ENCODE measurements around the gene DNAI1.

The DNAI1 gene

GRCh38 chr9:34557426-34558321, 99.1 kb downstream of the DNAI1 start:
- H3K9ac ChIP-seq (ENCODE audit: low read depth, low read length, poor library complexity) = no peak overlapping the region
- no CpG with 5 or more reads among the region's 19 CpGs for WGBS, 2 donors (ENCODE audit: extremely low coverage in 2 of 2, insufficient read length in 2 of 2, insufficient replicate concordance in 1 of 2)
- no peak overlapping the region for H2BK15ac ChIP-seq (ENCODE audit: low read length)

GRCh38 chr9:34558364-34558763, 99.8 kb downstream of the DNAI1 start:
- Histone ChIP-seq H3K27ac (replicated peaks; ENCODE audit: low read length) (no peak overlapping the region), H2BK15ac (ENCODE audit: low read length) (no peak overlapping the region)
- WGBS, 2 donors (ENCODE audit: extremely low coverage in 2 of 2, insufficient read length in 2 of 2, insufficient replicate concordance in 1 of 2) = no CpG with 5 or more reads among the region's 9 CpGs

More at GRCh38 chr9:34557426-34558321, 99.1 kb downstream of the DNAI1 start:
- no peak overlapping the region for H4K8ac ChIP-seq (ENCODE audit: low read depth, low read length)
- H3K9me3 ChIP-seq (replicated peaks in 1 of 2; ENCODE audit: control insufficient read depth in 2 of 2, insufficient read depth in 1 of 2, low read depth in 1 of 2, low read length in 2 of 2) = peaks cover 3 to 7% of the 10 kb centered on the region in 2 donors
- H3K4me3 ChIP-seq (ENCODE audit: low read length in 2 of 2) = no peak overlapping the region
- no peak overlapping the region for H3K27ac ChIP-seq (replicated peaks; ENCODE audit: low read length)
- no peak overlapping the region for H2BK12ac ChIP-seq (ENCODE audit: low read length)
- peaks cover 34% of the 10 kb centered on the region in 2 donors for H3K4me1 ChIP-seq (ENCODE audit: control insufficient read depth in 2 of 2, insufficient read depth in 1 of 2, low read depth in 1 of 2, low read length in 2 of 2)
- no peak overlapping the region for H2AFZ ChIP-seq (ENCODE audit: low read length)
- H3K4ac ChIP-seq (ENCODE audit: low read length) = no peak overlapping the region
- H3K23ac ChIP-seq (ENCODE audit: low read depth, low read length, poor library complexity) = no peak overlapping the region
- no peak overlapping the region for H2BK120ac ChIP-seq (ENCODE audit: low read depth, low read length)
- H4K91ac ChIP-seq (ENCODE audit: low read depth, low read length, poor library complexity) = no peak overlapping the region
- H2BK5ac ChIP-seq (ENCODE audit: low read length) = no peak overlapping the region
- peaks cover 30 to 96% of the 10 kb centered on the region in 2 donors for H3K36me3 ChIP-seq (replicated peaks in 1 of 2; ENCODE audit: control insufficient read depth in 2 of 2, insufficient read depth in 2 of 2, low read length in 2 of 2)
- H2AK5ac ChIP-seq (ENCODE audit: low read depth, low read length) = no peak overlapping the region
- no peak overlapping the region for H3K4me2 ChIP-seq (ENCODE audit: insufficient read depth, low read length, poor library complexity, severe bottlenecking)
- no peaks in the 10 kb centered on the region for H3K27me3 ChIP-seq (ENCODE audit: control insufficient read depth in 3 of 3, insufficient read depth in 3 of 3, low read depth in 1 of 3, low read length in 3 of 3)
- no peak for DNase-seq (ENCODE audit: low spot score)
- H3K14ac ChIP-seq (ENCODE audit: low read length) = no peak overlapping the region
- H3K18ac ChIP-seq (ENCODE audit: low read length) = no peak overlapping the region
- H3K79me1 ChIP-seq (ENCODE audit: low read depth, low read length) = no peaks in the 10 kb centered on the region

DNA sequence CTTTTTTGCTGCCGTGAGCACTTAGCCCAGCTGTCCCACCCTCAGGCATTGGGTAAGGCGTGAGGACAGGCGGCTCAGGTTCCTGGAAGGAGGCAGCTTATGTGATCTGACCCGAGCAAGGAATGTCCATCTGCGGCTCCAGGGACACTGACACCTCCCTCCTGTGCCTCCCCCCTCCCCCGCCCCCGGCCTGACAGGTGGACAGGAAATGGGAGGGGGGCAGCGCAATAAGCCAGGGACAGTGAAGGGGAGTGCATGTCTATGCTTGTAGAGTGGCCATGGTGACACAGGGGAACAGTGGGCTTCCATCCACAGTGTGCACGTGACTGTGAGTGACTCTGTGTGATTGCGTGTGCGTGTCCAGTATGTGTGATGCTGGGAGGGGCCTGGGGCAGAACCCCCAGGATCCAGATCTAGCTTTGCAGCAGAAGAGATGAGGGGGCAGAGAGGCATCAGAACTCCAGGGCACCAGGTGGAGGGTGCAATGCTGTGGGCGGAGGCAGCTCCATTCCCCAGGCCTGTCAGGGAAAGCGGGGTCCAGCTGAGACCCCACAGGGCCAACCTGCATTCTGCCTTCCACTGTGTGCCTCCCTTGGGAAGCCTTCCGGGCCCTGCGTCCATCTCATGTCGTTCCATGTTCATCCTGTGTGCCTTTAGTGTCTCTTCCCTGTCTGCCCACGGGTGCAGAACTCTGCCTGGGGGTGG, 100.5 kb downstream of the DNAI1 start:
- Histone ChIP-seq H3K23ac (ENCODE audit: low read depth, low read length, poor library complexity) (no peak overlapping the region), H3K4me2 (ENCODE audit: insufficient read depth, low read length, poor library complexity, severe bottlenecking) (no peak overlapping the region), H2BK120ac (ENCODE audit: low read depth, low read length) (peak overlapping the region; percentile 88), H3K18ac (ENCODE audit: low read length) (peak overlapping the region; percentile 94), H3K4me3 (ENCODE audit: low read length in 2 of 2) (no peak overlapping the region), H4K91ac (ENCODE audit: low read depth, low read length, poor library complexity) (peak overlapping the region; percentile 38), H3K9me3 (replicated peaks in 1 of 2; ENCODE audit: control insufficient read depth in 2 of 2, insufficient read depth in 1 of 2, low read depth in 1 of 2, low read length in 2 of 2) (peaks cover 3 to 20% of the 10 kb centered on the region in 2 donors), H3K27me3 (ENCODE audit: control insufficient read depth in 3 of 3, insufficient read depth in 3 of 3, low read depth in 1 of 3, low read length in 3 of 3) (no peaks in the 10 kb centered on the region), H3K4me1 (ENCODE audit: control insufficient read depth in 2 of 2, insufficient read depth in 1 of 2, low read depth in 1 of 2, low read length in 2 of 2) (peaks cover 34% of the 10 kb centered on the region in 2 donors), H2AFZ (ENCODE audit: low read length) (no peak overlapping the region), H3K14ac (ENCODE audit: low read length) (no peak overlapping the region), H2AK5ac (ENCODE audit: low read depth, low read length) (peak overlapping the region; percentile 85), H3K79me1 (ENCODE audit: low read depth, low read length) (peaks cover 2% of the 10 kb centered on the region), H3K4ac (ENCODE audit: low read length) (no peak overlapping the region), H2BK5ac (ENCODE audit: low read length) (no peak overlapping the region), H3K27ac (replicated peaks; ENCODE audit: low read length) (no peak overlapping the region), H3K9ac (ENCODE audit: low read depth, low read length, poor library complexity) (peak overlapping the region; percentile 83), H3K36me3 (replicated peaks in 1 of 2; ENCODE audit: control insufficient read depth in 2 of 2, insufficient read depth in 2 of 2, low read length in 2 of 2) (peaks cover 35 to 96% of the 10 kb centered on the region in 2 donors), H2BK15ac (ENCODE audit: low read length) (peak overlapping the region; percentile 30), H4K8ac (ENCODE audit: low read depth, low read length) (no peak overlapping the region), H2BK12ac (ENCODE audit: low read length) (peak overlapping the region; percentile 14)
- no peak for DNase-seq (ENCODE audit: low spot score)
- no CpG with 5 or more reads among the region's 17 CpGs for WGBS, 2 donors (ENCODE audit: extremely low coverage in 2 of 2, insufficient read length in 2 of 2, insufficient replicate concordance in 1 of 2)

More at GRCh38 chr9:34558364-34558763, 99.8 kb downstream of the DNAI1 start:
- no peak overlapping the region for H4K8ac ChIP-seq (ENCODE audit: low read depth, low read length)
- no peak overlapping the region for H2BK5ac ChIP-seq (ENCODE audit: low read length)
- H3K4me2 ChIP-seq (ENCODE audit: insufficient read depth, low read length, poor library complexity, severe bottlenecking) = no peak overlapping the region
- no peak overlapping the region for H4K91ac ChIP-seq (ENCODE audit: low read depth, low read length, poor library complexity)
- H3K14ac ChIP-seq (ENCODE audit: low read length) = no peak overlapping the region
- peaks cover 34% of the 10 kb centered on the region in 2 donors for H3K4me1 ChIP-seq (ENCODE audit: control insufficient read depth in 2 of 2, insufficient read depth in 1 of 2, low read depth in 1 of 2, low read length in 2 of 2)
- no peak overlapping the region for H2BK120ac ChIP-seq (ENCODE audit: low read depth, low read length)
- no peaks in the 10 kb centered on the region for H3K27me3 ChIP-seq (ENCODE audit: control insufficient read depth in 3 of 3, insufficient read depth in 3 of 3, low read depth in 1 of 3, low read length in 3 of 3)
- no peak overlapping the region for H3K23ac ChIP-seq (ENCODE audit: low read depth, low read length, poor library complexity)
- H3K9me3 ChIP-seq (replicated peaks in 1 of 2; ENCODE audit: control insufficient read depth in 2 of 2, insufficient read depth in 1 of 2, low read depth in 1 of 2, low read length in 2 of 2) = peaks cover 3 to 13% of the 10 kb centered on the region in 2 donors
- no peak for DNase-seq (ENCODE audit: low spot score)
- no peak overlapping the region for H2AFZ ChIP-seq (ENCODE audit: low read length)
- no peaks in the 10 kb centered on the region for H3K79me1 ChIP-seq (ENCODE audit: low read depth, low read length)
- no peak overlapping the region for H3K18ac ChIP-seq (ENCODE audit: low read length)
- no peak overlapping the region for H2BK12ac ChIP-seq (ENCODE audit: low read length)
- no peak overlapping the region for H2AK5ac ChIP-seq (ENCODE audit: low read depth, low read length)
- no peak overlapping the region for H3K9ac ChIP-seq (ENCODE audit: low read depth, low read length, poor library complexity)
- H3K4ac ChIP-seq (ENCODE audit: low read length) = no peak overlapping the region
- peaks cover 32 to 96% of the 10 kb centered on the region in 2 donors for H3K36me3 ChIP-seq (replicated peaks in 1 of 2; ENCODE audit: control insufficient read depth in 2 of 2, insufficient read depth in 2 of 2, low read length in 2 of 2)
- no peak overlapping the region for H3K4me3 ChIP-seq (ENCODE audit: low read length in 2 of 2)
